Psoas muscle (tissue), 8 donors: Measurements from ENCODE around the gene SPHK2. TPM values are rescaled to one million over a fixed set of nuclear protein-coding genes. Genes with fewer than 3 reads are reported as not detected.

Experiments used
- ATAC-seq, 4 donors: fragments of 200-7000 bp; cut with Tn5 transposase; one replicate each; pipeline ENCODE4 v1.9.1; 2020; ENCODE audit warnings: moderate library complexity in 3 of 4, mild to moderate bottlenecking in 2 of 4
- DNase-seq, 2 donors: peaks; one replicate each; pipeline ENCODE4 v3.0.0-alpha.2; 2020
- H3K27ac ChIP-seq: fragments of 200-600 bp; one replicate; pipeline ENCODE4 v1.8.0; 2022
- H3K27me3 ChIP-seq, 3 donors: fragments of 200-600 bp in 1 of 3; one replicate each; pipeline versions ENCODE4 v1.6.1 to v1.8.0; 2013 to 2022; ENCODE audit warnings: low read length in 2 of 3, mild to moderate bottlenecking in 2 of 3, moderate library complexity in 1 of 3; ENCODE audit not compliant: insufficient read depth in 3 of 3
- H3K36me3 ChIP-seq, 2 donors: fragments of 200-600 bp in 1 of 2; one replicate each; pipeline versions ENCODE4 v1.6.1 to v1.8.0; 2013 to 2022; ENCODE audit warnings: low read depth in 1 of 2, mild to moderate bottlenecking in 1 of 2, moderate library complexity in 1 of 2; ENCODE audit not compliant: insufficient read depth in 1 of 2
- H3K4me1 ChIP-seq: fragments of 200-600 bp; one replicate; pipeline ENCODE4 v1.8.0; 2022
- H3K4me3 ChIP-seq: fragments of 200-600 bp; one replicate; pipeline ENCODE4 v1.8.0; 2022; ENCODE audit warnings: mild to moderate bottlenecking
- H3K9me3 ChIP-seq: fragments of 200-600 bp; one replicate; pipeline ENCODE4 v1.8.0; 2022
- WGBS, 3 donors: extraction: QIAGEN DNeasy Blood & Tissue Kit; methylation state at CpG; one replicate each; pipeline versions ENCODE4 v1.1.6 to v1.1.7; 2013; 5-methylcytosine and 5-hydroxymethylcytosine counted together
- intact Hi-C, 2 donors: fragments of 100-400 bp; cut with DNase I; formaldehyde crosslinking; loops; one replicate each; pipeline versions ENCODE4 v1.11.0 to v1.14.2; 2022
- polyA plus RNA-seq, 3 donors: library from polyadenylated mRNA; stranded (reverse); fragments of 200-250 nt; gene quantifications; one replicate each; pipeline ENCODE4 v1.2.3, GENCODE V29; 2013
- total RNA-seq, 4 donors: library from RNA; stranded (reverse); fragmentation: NEBNext Ultra II Directional in 2 of 4; extraction: Animal tissue kit (Norgen Biotek cat#: 25700) in 2 of 4; gene quantifications; one replicate each; pipeline versions ENCODE4 v1.2.1 to v1.2.4, GENCODE V29; 2021 to 2023
- TF ChIP-seq, protein P1 (sequence below): fragments of 200-600 bp; IDR thresholded peaks from one replicate; pipeline ENCODE4 v1.8.0; 2022; ENCODE audit warnings: antibody characterized with exemption
- donor health status: healthy with polysubstance abuse.
- donor health status: DM: no; HTN: no; CAD: no; lungs with moderate emphysema.
- donor health status: Bipolar disorder and iron deficiency.
- donor health status: healthy.
- donor health status: DM: yes; HTN: yes; CAD: no.
- donor health status: DM: no; HTN: no; CAD: no.
- donor health status: DM: no; HTN: no; CAD: no.
- donor health status: DM: yes; HTN: yes; CAD: no.

SPHK2 gene
- total and polyA plus RNA-seq, 7 donors, result 3.3 to 12.8 (median 5.0) TPM

GRCh38 chr19:48624791-48625723 is 5.8 kb downstream of the SPHK2 start:
- Histone ChIP-seq H3K27ac (peak overlapping the region; percentile 70), H3K4me3 (peak overlapping the region; percentile 75), H3K4me1 (peaks cover 13% of the 10 kb centered on the region), H3K36me3 (peaks cover 0 to 25% of the 10 kb centered on the region in 2 donors), H3K9me3 (no peaks in the 10 kb centered on the region), H3K27me3 (no peaks in the 10 kb centered on the region)
- TF ChIP-seq, protein P1, sequence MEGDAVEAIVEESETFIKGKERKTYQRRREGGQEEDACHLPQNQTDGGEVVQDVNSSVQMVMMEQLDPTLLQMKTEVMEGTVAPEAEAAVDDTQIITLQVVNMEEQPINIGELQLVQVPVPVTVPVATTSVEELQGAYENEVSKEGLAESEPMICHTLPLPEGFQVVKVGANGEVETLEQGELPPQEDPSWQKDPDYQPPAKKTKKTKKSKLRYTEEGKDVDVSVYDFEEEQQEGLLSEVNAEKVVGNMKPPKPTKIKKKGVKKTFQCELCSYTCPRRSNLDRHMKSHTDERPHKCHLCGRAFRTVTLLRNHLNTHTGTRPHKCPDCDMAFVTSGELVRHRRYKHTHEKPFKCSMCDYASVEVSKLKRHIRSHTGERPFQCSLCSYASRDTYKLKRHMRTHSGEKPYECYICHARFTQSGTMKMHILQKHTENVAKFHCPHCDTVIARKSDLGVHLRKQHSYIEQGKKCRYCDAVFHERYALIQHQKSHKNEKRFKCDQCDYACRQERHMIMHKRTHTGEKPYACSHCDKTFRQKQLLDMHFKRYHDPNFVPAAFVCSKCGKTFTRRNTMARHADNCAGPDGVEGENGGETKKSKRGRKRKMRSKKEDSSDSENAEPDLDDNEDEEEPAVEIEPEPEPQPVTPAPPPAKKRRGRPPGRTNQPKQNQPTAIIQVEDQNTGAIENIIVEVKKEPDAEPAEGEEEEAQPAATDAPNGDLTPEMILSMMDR, result no peak
- intact Hi-C loops, result no loop called here
- no peak for ATAC-seq
- peak in 1 of 2 donors; percentile 55 for DNase-seq
- WGBS, 3 donors, result 51 to 58% (median 54%) methylated on average over 20 to 24 of the region's 24 CpGs

DNA sequence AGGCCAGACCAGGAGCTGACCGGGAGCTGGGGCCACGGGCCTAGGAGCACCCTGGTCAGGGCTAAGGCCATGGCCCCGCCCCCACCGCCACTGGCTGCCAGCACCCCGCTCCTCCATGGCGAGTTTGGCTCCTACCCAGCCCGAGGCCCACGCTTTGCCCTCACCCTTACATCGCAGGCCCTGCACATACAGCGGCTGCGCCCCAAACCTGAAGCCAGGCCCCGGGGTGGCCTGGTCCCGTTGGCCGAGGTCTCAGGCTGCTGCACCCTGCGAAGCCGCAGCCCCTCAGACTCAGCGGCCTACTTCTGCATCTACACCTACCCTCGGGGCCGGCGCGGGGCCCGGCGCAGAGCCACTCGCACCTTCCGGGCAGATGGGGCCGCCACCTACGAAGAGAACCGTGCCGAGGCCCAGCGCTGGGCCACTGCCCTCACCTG is 6.6 kb downstream of the SPHK2 start:
- TF ChIP-seq, protein P1, result no peak
- ATAC-seq, result no peak
- Histone ChIP-seq H3K4me3 (peak overlapping the region; percentile 75), H3K27me3 (no peaks in the 10 kb centered on the region), H3K36me3 (peaks cover 0 to 27% of the 10 kb centered on the region in 2 donors), H3K27ac (no peak overlapping the region), H3K9me3 (no peaks in the 10 kb centered on the region), H3K4me1 (peaks cover 22% of the 10 kb centered on the region)
- intact Hi-C loops, result no loop called here
- WGBS, 3 donors, result 88 to 92% (median 91%) methylated on average over 29 to 30 of the region's 30 CpGs
- peak in 1 of 2 donors; percentile 67 for DNase-seq

GRCh38 chr19:48627201-48627864 is 8.0 kb downstream of the SPHK2 start:
- no peak for DNase-seq
- H3K4me1 ChIP-seq, result peaks cover 33% of the 10 kb centered on the region
- H3K27ac ChIP-seq, result no peak overlapping the region

GRCh38 chr19:48627865-48628314 is 8.6 kb downstream of the SPHK2 start:
- no peaks in the 10 kb centered on the region for H3K9me3 ChIP-seq
- peaks cover 0 to 14% of the 10 kb centered on the region in 2 donors for H3K36me3 ChIP-seq
- ATAC-seq, result no peak
- no peaks in the 10 kb centered on the region for H3K27me3 ChIP-seq
- no peak overlapping the region for H3K27ac ChIP-seq
- no peak overlapping the region for H3K4me3 ChIP-seq
- TF ChIP-seq, protein P1, result no peak
- WGBS, 3 donors, result 66 to 81% (median 73%) methylated on average over 17 of the region's 17 CpGs
- DNase-seq, result no peak
- intact Hi-C loops, result no loop called here
- peaks cover 37% of the 10 kb centered on the region for H3K4me1 ChIP-seq

More at GRCh38 chr19:48627201-48627864, 8.0 kb downstream of the SPHK2 start:
- peaks cover 0 to 16% of the 10 kb centered on the region in 2 donors for H3K36me3 ChIP-seq
- no peaks in the 10 kb centered on the region for H3K9me3 ChIP-seq
- WGBS, 3 donors, result 58 to 79% (median 68%) methylated on average over 6 of the region's 6 CpGs
- ATAC-seq, result no peak
- TF ChIP-seq, protein P1, result no peak
- H3K27me3 ChIP-seq, result no peaks in the 10 kb centered on the region
- intact Hi-C loops, result no loop called here
- no peak overlapping the region for H3K4me3 ChIP-seq
